Subcutaneous adipose tissue (tissue), 4 donors: Measurements from ENCODE around the gene DEPDC5. TPM values are rescaled to one million over a fixed set of nuclear protein-coding genes. Genes with fewer than 3 reads are reported as not detected.

Experiments
- total RNA-seq, 4 donors: library from RNA; depleted of rRNA; stranded (reverse); fragments of >200 nt; gene quantifications; one replicate each; pipeline ENCODE4 v1.1.0, GENCODE V29; 2016
- TF ChIP-seq, protein P1 (sequence below): fragments of 450-650 bp; IDR thresholded peaks from one replicate; pipeline ENCODE4 v1.5.1; 2016; ENCODE audit warnings: low read depth, mild to moderate bottlenecking, control low read depth, antibody characterized with exemption, moderate library complexity

Gene DEPDC5
- total RNA-seq, 4 donors from 2014 or later = 13.2 to 15.6 (median 15.0) TPM

DNA sequence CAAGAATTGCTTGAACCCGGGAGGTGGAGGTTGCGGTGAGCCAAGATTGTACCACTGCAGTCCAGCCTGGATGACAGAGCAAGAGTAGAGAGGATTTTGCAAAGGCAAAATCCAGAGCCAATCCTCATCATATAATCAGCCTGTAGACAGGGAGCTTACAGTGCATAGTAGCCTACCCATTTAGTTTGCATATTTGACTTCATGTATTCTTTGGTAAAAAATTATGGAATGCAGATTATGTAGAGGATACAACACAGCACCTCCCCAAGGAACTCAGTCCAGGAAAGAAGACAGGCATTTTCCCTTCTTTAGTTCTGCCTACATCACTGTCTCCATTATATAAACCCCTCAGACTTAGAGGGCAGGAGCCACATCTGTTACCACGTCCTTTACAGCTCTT is 150.8 kb downstream of the DEPDC5 start:
- TF ChIP-seq, protein P1, sequence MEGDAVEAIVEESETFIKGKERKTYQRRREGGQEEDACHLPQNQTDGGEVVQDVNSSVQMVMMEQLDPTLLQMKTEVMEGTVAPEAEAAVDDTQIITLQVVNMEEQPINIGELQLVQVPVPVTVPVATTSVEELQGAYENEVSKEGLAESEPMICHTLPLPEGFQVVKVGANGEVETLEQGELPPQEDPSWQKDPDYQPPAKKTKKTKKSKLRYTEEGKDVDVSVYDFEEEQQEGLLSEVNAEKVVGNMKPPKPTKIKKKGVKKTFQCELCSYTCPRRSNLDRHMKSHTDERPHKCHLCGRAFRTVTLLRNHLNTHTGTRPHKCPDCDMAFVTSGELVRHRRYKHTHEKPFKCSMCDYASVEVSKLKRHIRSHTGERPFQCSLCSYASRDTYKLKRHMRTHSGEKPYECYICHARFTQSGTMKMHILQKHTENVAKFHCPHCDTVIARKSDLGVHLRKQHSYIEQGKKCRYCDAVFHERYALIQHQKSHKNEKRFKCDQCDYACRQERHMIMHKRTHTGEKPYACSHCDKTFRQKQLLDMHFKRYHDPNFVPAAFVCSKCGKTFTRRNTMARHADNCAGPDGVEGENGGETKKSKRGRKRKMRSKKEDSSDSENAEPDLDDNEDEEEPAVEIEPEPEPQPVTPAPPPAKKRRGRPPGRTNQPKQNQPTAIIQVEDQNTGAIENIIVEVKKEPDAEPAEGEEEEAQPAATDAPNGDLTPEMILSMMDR = no peak

DNA sequence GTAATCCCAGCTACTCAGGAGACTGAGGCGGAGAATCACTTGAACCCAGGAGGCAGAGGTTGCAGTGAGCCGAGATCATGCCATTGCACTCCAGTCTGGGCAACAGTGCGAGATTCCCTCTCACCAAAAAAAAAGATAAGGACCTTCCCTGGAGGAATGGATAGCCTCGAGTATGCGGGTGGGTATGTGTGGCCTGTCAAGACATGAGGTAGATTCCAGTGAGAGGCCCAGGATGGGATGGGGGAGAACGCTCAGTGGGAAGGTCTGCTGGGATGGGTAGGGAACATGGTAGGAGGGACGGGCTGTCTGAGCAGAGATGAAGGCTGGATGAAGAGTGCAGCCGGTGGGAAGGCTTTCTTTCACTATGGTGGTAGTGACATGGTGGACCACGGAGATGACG is 151.5 kb downstream of the DEPDC5 start:
- TF ChIP-seq, protein P1 = no peak

DNA sequence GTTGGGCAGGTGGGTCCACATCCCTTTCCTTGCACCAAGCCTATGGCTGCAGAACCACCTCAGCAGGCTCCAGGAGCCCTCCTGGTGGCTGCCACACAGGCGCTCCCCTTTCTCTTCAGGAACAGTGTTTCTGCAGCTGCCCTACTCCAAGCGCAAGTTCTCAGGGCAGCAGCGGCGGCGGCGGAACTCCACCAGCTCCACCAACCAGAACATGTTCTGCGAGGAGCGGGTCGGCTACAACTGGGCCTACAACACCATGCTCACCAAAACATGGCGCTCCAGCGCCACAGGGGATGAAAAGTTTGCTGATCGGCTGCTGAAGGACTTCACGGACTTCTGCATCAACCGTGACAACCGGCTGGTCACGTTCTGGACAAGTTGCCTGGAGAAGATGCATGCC is 152.3 kb downstream of the DEPDC5 start:
- TF ChIP-seq, protein P1 = no peak

DNA sequence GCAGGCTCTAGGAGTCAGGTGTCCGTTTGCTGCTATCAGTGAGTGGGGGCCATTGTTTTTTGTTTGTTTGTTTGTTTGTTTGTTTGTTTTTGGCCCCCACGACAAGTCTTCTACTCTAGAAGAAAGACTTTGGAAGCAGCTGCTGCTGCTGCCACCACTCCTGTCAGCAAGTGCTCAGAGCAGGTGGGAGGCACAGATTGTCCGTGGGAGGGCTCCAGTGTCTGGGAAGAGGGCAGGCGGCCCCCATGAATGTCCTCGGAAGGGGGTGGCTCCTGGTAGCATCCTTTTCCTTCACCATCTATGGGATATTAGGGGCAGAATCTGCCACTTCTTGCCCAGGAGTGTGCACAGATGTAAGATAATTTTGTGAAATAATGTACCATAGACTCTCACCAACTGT is 152.8 kb downstream of the DEPDC5 start:
- TF ChIP-seq, protein P1 = no peak

DNA sequence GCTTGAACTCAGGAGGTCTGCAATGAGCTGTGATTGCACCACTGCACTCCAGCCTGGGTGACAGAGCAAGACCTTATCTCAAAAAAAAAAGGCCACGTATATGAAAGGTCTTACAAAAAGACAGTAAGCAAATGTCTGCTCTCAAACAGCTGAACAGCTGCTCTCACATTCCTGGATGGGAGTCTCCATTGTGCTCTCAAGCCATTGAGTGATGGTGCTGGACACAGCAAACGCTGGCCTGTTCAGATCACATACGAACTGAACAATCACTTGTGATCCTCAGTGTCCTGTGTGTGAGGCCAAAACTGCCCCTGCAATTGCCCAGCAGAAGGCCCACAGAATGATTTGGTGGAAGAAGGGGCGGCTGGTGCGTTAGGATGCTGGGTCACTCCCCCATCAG is 156.2 kb downstream of the DEPDC5 start:
- TF ChIP-seq, protein P1 = no peak

DNA sequence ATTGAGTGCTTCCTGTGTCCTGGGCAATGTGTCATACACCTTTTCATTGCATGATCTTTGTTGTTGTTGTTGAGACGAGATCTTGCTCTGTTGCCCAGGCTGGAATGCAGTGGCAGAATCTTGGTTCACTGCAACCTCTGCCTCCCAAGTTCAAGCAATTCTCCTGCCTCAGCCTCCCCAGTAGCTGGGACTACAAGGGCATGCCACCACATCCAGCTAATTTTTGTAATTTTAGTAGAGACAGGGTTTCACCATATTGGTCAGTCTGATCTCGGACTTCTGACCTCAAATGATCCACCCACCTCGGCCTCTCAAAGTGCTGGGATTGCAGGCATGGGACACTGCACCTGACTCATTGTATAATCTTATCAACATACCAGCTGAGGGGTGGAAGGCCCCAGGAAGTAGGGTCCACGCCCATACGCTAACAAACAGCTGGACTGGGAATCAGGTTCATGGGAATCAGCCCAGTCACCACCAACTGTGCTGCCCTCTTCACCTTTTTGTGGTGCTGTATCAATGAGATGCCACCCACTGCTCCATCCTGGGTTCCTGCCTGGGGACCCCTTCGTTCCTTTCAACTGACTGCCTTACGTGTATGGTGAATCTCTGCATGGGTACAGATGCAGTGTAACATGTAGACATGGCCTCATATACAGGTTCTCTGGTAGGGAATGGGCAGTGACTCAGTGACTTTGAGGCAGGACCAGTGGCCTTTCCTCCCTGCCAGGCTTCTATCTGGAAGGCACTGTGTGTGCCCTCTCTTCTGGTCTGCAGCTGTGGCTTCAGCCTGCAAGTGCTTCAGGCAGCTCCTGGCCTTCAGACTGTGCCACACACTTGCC is 158.0 kb downstream of the DEPDC5 start:
- TF ChIP-seq, protein P1 = no peak

DNA sequence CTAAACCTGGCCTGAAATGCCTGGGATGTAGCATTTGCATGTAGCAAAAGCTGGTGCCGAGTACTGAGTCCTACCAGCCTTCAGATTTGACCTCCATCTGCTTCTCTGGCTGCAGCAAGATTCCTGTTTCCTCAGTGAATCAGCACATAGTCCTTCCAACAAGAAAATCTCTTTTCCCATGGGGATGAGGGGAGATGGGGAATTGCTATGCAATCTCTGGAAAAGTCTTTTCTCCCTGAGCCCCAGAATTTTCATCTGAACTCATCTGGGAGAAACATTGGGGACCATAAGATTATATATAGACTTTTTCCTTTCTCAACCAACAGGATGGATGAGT is 158.6 kb downstream of the DEPDC5 start:
- TF ChIP-seq, protein P1 = no peak
